Endothelial cell (in vitro differentiated cells): ENCODE results near the gene FBXL7. TPM values are rescaled to one million over a fixed set of nuclear protein-coding genes. Genes with fewer than 3 reads are reported as not detected.

Source experiments
- DNase-seq: peaks from one replicate; pipeline ENCODE4 v3.0.0; 2021; ENCODE audit warnings: low spot score
- H3K27ac Mint-ChIP-seq: one replicate; pipeline ENCODE4 v1.8.0; 2021; ENCODE audit warnings: mixed read lengths, inconsistent platforms; ENCODE audit not compliant: unreplicated experiment
- H3K27me3 Mint-ChIP-seq: one replicate; pipeline ENCODE4 v1.8.0; 2021; ENCODE audit warnings: mild to moderate bottlenecking, moderate library complexity, mixed read lengths, inconsistent platforms; ENCODE audit not compliant: unreplicated experiment
- H3K36me3 Mint-ChIP-seq: one replicate; pipeline ENCODE4 v1.8.0; 2021; ENCODE audit warnings: mild to moderate bottlenecking, low read depth, mixed read lengths, inconsistent platforms; ENCODE audit not compliant: unreplicated experiment
- H3K4me1 Mint-ChIP-seq: one replicate; pipeline ENCODE4 v1.8.0; 2021; ENCODE audit warnings: mild to moderate bottlenecking, mixed read lengths, inconsistent platforms; ENCODE audit not compliant: unreplicated experiment
- H3K4me3 Mint-ChIP-seq: one replicate; pipeline ENCODE4 v1.8.0; 2021; ENCODE audit warnings: mild to moderate bottlenecking, mixed read lengths, inconsistent platforms; ENCODE audit not compliant: unreplicated experiment
- H3K9me3 Mint-ChIP-seq: one replicate; pipeline ENCODE4 v1.8.0; 2021; ENCODE audit warnings: mixed read lengths, inconsistent platforms; ENCODE audit not compliant: unreplicated experiment
- CTCF ChIP-seq: fragments of 200-600 bp; sonication (generic); IDR thresholded peaks from one replicate; pipeline ENCODE4 v1.5.0; 2021; ENCODE audit warnings: antibody characterized with exemption; ENCODE audit not compliant: unreplicated experiment
- total RNA-seq: library from RNA; stranded (reverse); fragmentation: NEBNext Ultra II Directional; extraction: Animal tissue kit (Norgen Biotek cat#: 25700); gene quantifications from one replicate; pipeline ENCODE4 v1.2.1, GENCODE V29; 2021; ENCODE audit not compliant: unreplicated experiment

The FBXL7 gene
- total RNA-seq, 1 donor from 2014 or later = 63.8 TPM

GRCh38 chr5:15554542-15554941 lies 54.6 kb downstream of the FBXL7 start:
- Mint-ChIP-seq H3K4me3 (no peak overlapping the region), H3K27me3 (peaks cover 9% of the 10 kb centered on the region), H3K9me3 (no peaks in the 10 kb centered on the region), H3K27ac (no peak overlapping the region), H3K4me1 (peaks cover 2% of the 10 kb centered on the region), H3K36me3 (peaks cover 14% of the 10 kb centered on the region)
- no peak for TF ChIP-seq CTCF
- no peak for DNase-seq

- no peak for TF ChIP-seq CTCF
- Mint-ChIP-seq H3K9me3 (no peaks in the 10 kb centered on the region), H3K27me3 (peaks cover 9% of the 10 kb centered on the region), H3K4me1 (peaks cover 2% of the 10 kb centered on the region), H3K4me3 (no peak overlapping the region), H3K27ac (no peak overlapping the region), H3K36me3 (peaks cover 14% of the 10 kb centered on the region)
- no peak for DNase-seq
Observed at GRCh38 chr5:15555176-15555575, 55.2 kb downstream of the FBXL7 start.

GRCh38 chr5:15558240-15558639 lies 58.3 kb downstream of the FBXL7 start:
- DNase-seq = no peak
- no peak overlapping the region for H3K27ac Mint-ChIP-seq

GRCh38 chr5:15558681-15559080 lies 58.7 kb downstream of the FBXL7 start:
- H3K27ac Mint-ChIP-seq = no peak overlapping the region
- no peaks in the 10 kb centered on the region for H3K9me3 Mint-ChIP-seq
- peaks cover 13% of the 10 kb centered on the region for H3K4me1 Mint-ChIP-seq
- no peak for TF ChIP-seq CTCF
- H3K36me3 Mint-ChIP-seq = peaks cover 15% of the 10 kb centered on the region
- no peak overlapping the region for H3K4me3 Mint-ChIP-seq
- H3K27me3 Mint-ChIP-seq = peaks cover 8% of the 10 kb centered on the region
- no peak for DNase-seq

More at GRCh38 chr5:15558240-15558639, 58.3 kb downstream of the FBXL7 start:
- H3K4me3 Mint-ChIP-seq = no peak overlapping the region
- TF ChIP-seq CTCF = no peak
- peaks cover 8% of the 10 kb centered on the region for H3K27me3 Mint-ChIP-seq
- H3K36me3 Mint-ChIP-seq = peaks cover 17% of the 10 kb centered on the region
- peaks cover 9% of the 10 kb centered on the region for H3K4me1 Mint-ChIP-seq
- no peaks in the 10 kb centered on the region for H3K9me3 Mint-ChIP-seq

- H3K27me3 Mint-ChIP-seq = peaks cover 3% of the 10 kb centered on the region
- no peak overlapping the region for H3K27ac Mint-ChIP-seq
- H3K36me3 Mint-ChIP-seq = peaks cover 15% of the 10 kb centered on the region
- no peak for TF ChIP-seq CTCF
- H3K9me3 Mint-ChIP-seq = no peaks in the 10 kb centered on the region
- H3K4me3 Mint-ChIP-seq = no peak overlapping the region
- DNase-seq = no peak
- H3K4me1 Mint-ChIP-seq = peaks cover 13% of the 10 kb centered on the region
Observed at GRCh38 chr5:15560421-15560820, 60.4 kb downstream of the FBXL7 start.
